Measurements from ENCODE around the gene NEDD4L.

GRCh38 chr18:58235001-58235436 lies 191.0 kb downstream of the NEDD4L start:
- TF ChIP-seq BACH2 (CRISPR knock-in tag; IDR thresholded peaks at IDR 0.05; ENCODE audit: borderline replicate concordance) (no peak), ISL1 (CRISPR knock-in tag; IDR thresholded peaks at IDR 0.05) (no peak), GLIS3 (CRISPR knock-in tag; IDR thresholded peaks at IDR 0.05) (no peak), ARNTL (CRISPR knock-in tag; IDR thresholded peaks at IDR 0.05; ENCODE audit: borderline replicate concordance, low read depth) (no peak), PPARA (CRISPR knock-in tag; IDR thresholded peaks at IDR 0.05; ENCODE audit: borderline replicate concordance) (no peak), ZNF8 (CRISPR knock-in tag; IDR thresholded peaks at IDR 0.05) (no peak), RARB (CRISPR knock-in tag; IDR thresholded peaks at IDR 0.05) (no peak), ZFP30 (CRISPR knock-in tag; IDR thresholded peaks at IDR 0.05) (no peak), CSRNP3 (CRISPR knock-in tag; IDR thresholded peaks at IDR 0.05) (no peak)
